Measurements from ENCODE around the gene RPRD1B.

RPRD1B gene

GRCh38 chr20:38033330-38034107 lies at the start of gene RPRD1B, which contains the start of gene TTI1:
Gene RPRD1B, plus strand, starts transcription at chr20:38033746. Its CDS starts 202 bp downstream, at chr20:38033948.
Gene TTI1, minus strand, starts transcription at chr20:38033456. Its CDS starts 19,640 bp downstream, at chr20:38013816.
- H3K4me3 ChIP-seq (ENCODE audit: low read depth, low read length) = peak within 1 kb of the TSS; percentile 83
- in situ Hi-C loops (cut with HindIII; ENCODE audit: low sequenced_read_pairs) = loop anchor here (25.0 kb wide), 1 partner anchor 446 kb away; no protein-coding TSS in a partner anchor
- no peak for TF ChIP-seq CTCF (IDR thresholded peaks at IDR 0.05; ENCODE audit: low read depth, low read length, missing control alignments)
- DNase-seq (ENCODE audit: low read depth) = peak; percentile 70

- H3K4me3 ChIP-seq (ENCODE audit: low read depth, low read length) = no peak overlapping the region
- TF ChIP-seq CTCF (IDR thresholded peaks at IDR 0.05; ENCODE audit: low read depth, low read length, missing control alignments) = no peak
- no peak for DNase-seq (ENCODE audit: low read depth)
- in situ Hi-C loops (cut with HindIII; ENCODE audit: low sequenced_read_pairs) = no loop called here
Observed at GRCh38 chr20:37984018-37984785, 49.3 kb upstream of the RPRD1B start.

DNA sequence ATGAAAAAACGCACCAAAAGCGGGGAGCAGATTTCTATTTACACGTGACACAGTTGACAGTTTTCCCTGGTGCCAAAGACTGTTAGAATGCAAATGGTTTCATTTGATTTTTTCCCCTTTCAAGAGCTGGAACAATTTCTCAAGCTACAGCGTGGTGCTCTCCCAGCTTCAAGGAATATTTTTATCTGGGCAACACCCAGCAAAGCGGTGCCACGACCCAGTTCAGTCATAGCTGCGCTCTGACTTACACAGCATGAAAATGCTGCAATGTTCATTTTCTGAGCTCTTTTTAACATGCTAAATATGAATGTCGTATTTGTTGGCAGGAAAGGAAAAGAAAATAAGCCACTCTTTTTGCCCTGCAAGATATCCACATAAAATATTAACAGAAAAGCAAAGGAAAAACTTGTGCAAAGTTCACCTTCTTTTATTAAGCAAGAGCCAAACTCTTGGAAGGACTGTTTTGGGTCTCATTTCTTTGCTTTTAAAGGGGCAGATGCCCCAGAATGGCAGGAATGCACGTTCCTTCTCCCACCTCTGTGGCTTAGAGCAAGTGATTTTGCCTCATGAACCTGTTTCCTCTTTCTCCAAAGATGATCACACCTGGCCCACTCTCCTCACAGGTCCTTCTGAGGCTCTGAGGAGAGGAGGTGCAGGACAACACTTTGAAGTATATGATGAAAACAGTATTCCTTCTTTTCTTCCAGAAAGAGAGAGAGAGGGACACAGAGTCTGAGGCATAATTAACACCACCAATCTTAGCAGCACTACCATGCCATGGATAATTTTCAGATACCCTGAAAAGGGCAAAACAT lies 47.3 kb upstream of the RPRD1B start:
- H3K4me3 ChIP-seq (ENCODE audit: low read depth, low read length) = no peak overlapping the region
- in situ Hi-C loops (cut with HindIII; ENCODE audit: low sequenced_read_pairs) = no loop called here
- TF ChIP-seq CTCF (IDR thresholded peaks at IDR 0.05; ENCODE audit: low read depth, low read length, missing control alignments) = no peak
- DNase-seq (ENCODE audit: low read depth) = no peak

- in situ Hi-C loops (cut with HindIII; ENCODE audit: low sequenced_read_pairs) = no loop called here
- DNase-seq (ENCODE audit: low read depth) = no peak
- H3K4me3 ChIP-seq (ENCODE audit: low read depth, low read length) = no peak overlapping the region
- TF ChIP-seq CTCF (IDR thresholded peaks at IDR 0.05; ENCODE audit: low read depth, low read length, missing control alignments) = no peak
Observed at GRCh38 chr20:37986873-37987601, 46.5 kb upstream of the RPRD1B start.

DNA sequence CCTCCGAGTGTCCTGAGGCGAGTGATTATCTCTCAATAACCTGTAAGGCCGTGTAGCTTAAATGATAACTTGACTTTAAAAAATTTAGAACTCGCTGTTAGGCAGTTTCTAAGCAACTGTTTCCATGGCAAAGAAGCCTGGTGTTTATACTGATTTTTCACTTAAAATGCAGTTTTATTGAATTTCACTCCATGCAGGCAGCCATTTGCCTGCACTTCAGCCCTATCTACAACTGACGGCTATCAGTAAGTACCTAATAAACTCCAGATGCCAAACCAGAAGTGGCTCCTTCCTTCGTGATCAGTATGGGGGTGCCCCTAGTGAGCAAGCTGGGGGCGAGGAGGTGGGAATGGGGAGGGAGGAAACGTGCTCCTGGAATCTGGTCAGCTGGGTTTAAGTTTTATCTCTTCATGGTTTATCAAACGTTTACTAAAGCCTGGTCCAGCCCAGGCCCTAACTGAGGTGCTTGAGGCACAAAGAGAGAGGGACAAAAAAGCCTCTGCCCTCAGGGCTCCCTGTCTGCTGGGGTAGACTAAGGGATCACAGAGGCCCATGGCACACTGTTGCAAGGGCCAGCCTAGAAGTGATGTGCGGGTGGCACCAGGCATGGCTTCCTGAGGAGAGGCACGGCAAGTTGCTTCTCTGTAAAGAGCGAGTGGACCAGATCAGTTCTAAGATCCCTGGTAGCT lies 45.8 kb upstream of the RPRD1B start:
- DNase-seq (ENCODE audit: low read depth) = no peak
- TF ChIP-seq CTCF (IDR thresholded peaks at IDR 0.05; ENCODE audit: low read depth, low read length, missing control alignments) = no peak
- in situ Hi-C loops (cut with HindIII; ENCODE audit: low sequenced_read_pairs) = no loop called here
- no peak overlapping the region for H3K4me3 ChIP-seq (ENCODE audit: low read depth, low read length)

All from astrocyte of the cerebellum (primary cell).